GM13976 (cell line): ENCODE results near the gene FYN.

Source experiments
- DNase-seq: peaks from one replicate; pipeline ENCODE4 v3.0.0; 2012; ENCODE audit warnings: low spot score
- in situ Hi-C: fragments of 300-500 bp; cut with MboI; formaldehyde crosslinking; loops from one replicate; pipeline ENCODE4 v1.12.0; 2022; ENCODE audit warnings: low sequenced_read_pairs, mixed read lengths, inconsistent platforms; ENCODE audit not compliant: unreplicated experiment
- TF ChIP-seq, protein P1 (sequence below): IDR thresholded peaks from 2 replicates; pipeline ENCODE4 v1.5.1; 2012; ENCODE audit warnings: borderline replicate concordance, mild to moderate bottlenecking; ENCODE audit not compliant: insufficient read depth; ENCODE audit errors: extremely low read depth, missing control alignments, control extremely low read depth

The FYN gene

GRCh38 chr6:111743360-111743759 lies 129.9 kb downstream of the FYN start:
- TF ChIP-seq, protein P1, sequence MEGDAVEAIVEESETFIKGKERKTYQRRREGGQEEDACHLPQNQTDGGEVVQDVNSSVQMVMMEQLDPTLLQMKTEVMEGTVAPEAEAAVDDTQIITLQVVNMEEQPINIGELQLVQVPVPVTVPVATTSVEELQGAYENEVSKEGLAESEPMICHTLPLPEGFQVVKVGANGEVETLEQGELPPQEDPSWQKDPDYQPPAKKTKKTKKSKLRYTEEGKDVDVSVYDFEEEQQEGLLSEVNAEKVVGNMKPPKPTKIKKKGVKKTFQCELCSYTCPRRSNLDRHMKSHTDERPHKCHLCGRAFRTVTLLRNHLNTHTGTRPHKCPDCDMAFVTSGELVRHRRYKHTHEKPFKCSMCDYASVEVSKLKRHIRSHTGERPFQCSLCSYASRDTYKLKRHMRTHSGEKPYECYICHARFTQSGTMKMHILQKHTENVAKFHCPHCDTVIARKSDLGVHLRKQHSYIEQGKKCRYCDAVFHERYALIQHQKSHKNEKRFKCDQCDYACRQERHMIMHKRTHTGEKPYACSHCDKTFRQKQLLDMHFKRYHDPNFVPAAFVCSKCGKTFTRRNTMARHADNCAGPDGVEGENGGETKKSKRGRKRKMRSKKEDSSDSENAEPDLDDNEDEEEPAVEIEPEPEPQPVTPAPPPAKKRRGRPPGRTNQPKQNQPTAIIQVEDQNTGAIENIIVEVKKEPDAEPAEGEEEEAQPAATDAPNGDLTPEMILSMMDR = no peak
- no peak for DNase-seq
- in situ Hi-C loops = no loop called here

- TF ChIP-seq, protein P1 = no peak
- in situ Hi-C loops = no loop called here
- peak; percentile 52 for DNase-seq
Observed at GRCh38 chr6:111741177-111741952, 131.9 kb downstream of the FYN start.

DNA sequence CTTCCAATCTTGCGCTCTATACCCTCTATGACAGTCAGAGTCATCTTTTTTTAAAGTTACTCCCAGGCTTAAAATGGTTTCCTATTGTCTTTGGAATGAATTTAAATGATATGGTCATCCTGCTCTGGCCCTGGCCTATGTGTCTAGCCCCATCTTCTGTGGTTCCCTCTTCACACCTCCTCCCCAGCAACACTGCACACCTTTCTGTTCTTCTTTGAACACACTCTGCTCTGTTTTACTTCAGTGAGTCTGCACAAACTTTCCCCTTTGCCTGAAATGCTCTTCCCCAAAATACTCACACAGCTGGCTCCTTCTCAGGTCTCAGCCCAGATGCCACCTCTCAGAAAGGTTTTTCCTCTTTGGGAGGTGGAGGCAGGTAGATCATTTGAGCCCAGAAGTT lies 132.7 kb downstream of the FYN start:
- no peak for DNase-seq
- TF ChIP-seq, protein P1 = no peak
- in situ Hi-C loops = no loop called here

DNA sequence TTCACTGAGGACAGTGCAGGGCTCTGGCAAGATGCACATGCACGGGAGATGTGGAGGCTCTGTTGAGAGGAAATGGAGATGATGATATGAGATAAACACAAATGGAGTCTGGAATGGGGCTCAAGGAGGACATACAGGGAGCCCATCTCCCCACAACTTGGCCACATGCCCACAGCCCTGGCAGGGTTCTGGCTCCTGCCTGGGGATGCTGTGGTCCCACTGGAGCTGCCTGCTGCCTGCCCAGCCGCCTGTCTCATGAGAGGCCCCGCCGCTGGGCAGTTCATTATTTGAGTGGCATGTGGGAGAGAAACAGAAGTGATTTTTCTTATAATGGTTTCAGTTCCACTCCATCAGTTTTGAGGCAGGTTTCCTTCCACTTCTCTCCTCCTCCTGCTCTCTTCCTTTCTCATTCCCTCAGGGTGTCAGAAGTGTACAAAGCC lies 134.0 kb downstream of the FYN start:
- TF ChIP-seq, protein P1 = no peak
- DNase-seq = no peak
- in situ Hi-C loops = no loop called here

- DNase-seq = no peak
- TF ChIP-seq, protein P1 = no peak
- in situ Hi-C loops = no loop called here
Observed at GRCh38 chr6:111738631-111739030, 134.6 kb downstream of the FYN start.

- TF ChIP-seq, protein P1 = no peak
- no peak for DNase-seq
- in situ Hi-C loops = no loop called here
Observed at GRCh38 chr6:111738156-111738555, 135.1 kb downstream of the FYN start.

DNA sequence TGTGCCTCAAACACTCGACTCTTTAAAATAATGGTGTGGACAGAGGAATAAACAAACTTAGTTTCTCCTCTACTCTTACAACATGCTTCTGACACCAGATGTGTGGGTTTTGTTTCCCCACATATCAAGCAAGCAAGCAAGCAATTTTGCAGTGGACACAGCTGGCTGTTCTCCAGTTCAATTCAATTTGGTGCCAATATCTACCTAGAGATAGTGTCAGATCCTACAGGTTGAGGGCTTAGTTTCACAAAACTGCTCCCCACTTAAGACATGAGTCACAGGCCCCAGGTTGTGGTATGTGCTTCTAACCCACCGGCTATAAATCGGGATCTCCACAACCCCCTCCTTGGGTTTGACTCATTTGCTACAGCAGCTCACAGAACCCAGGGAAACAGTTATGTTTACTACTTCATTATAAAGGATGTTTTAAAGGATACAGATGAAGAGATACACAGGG lies 136.2 kb downstream of the FYN start:
- TF ChIP-seq, protein P1 = no peak
- DNase-seq = no peak
- in situ Hi-C loops = no loop called here
